Measurements from ENCODE around the gene LRCOL1.

Gene LRCOL1

GRCh38 chr12:132563911-132564310, 46.5 kb downstream of the LRCOL1 start:
- no peak for DNase-seq (ENCODE audit: low spot score in 2 of 2)
- no peaks in the 10 kb centered on the region for H3K9me3 Mint-ChIP-seq
- H3K27ac Mint-ChIP-seq: no peak overlapping the region
- peaks cover 7% of the 10 kb centered on the region for H3K36me3 Mint-ChIP-seq
- H3K4me1 Mint-ChIP-seq: peaks cover 17% of the 10 kb centered on the region
- H3K4me3 Mint-ChIP-seq: no peak overlapping the region
- no peak for ATAC-seq

GRCh38 chr12:132562489-132563021, 47.8 kb downstream of the LRCOL1 start:
- Mint-ChIP-seq H3K9me3 (no peaks in the 10 kb centered on the region), H3K36me3 (peaks cover 7% of the 10 kb centered on the region), H3K4me1 (peaks cover 26% of the 10 kb centered on the region), H3K27ac (no peak overlapping the region), H3K4me3 (no peak overlapping the region)
- DNase-seq (ENCODE audit: low spot score in 2 of 2): no peak
- ATAC-seq: no peak

GRCh38 chr12:132561427-132562156, 48.8 kb downstream of the LRCOL1 start:
- no peak for ATAC-seq
- H3K4me1 Mint-ChIP-seq: peaks cover 26% of the 10 kb centered on the region

GRCh38 chr12:132560614-132561426, 49.6 kb downstream of the LRCOL1 start:
- DNase-seq (ENCODE audit: low spot score in 2 of 2): peak; percentile 61 to 85
- peaks cover 25% of the 10 kb centered on the region for H3K4me1 Mint-ChIP-seq
- ATAC-seq: peak; percentile 60
- no peaks in the 10 kb centered on the region for H3K9me3 Mint-ChIP-seq
- H3K4me3 Mint-ChIP-seq: peak overlapping the region; percentile 66
- H3K36me3 Mint-ChIP-seq: no peaks in the 10 kb centered on the region
- no peak overlapping the region for H3K27ac Mint-ChIP-seq

More at GRCh38 chr12:132561427-132562156, 48.8 kb downstream of the LRCOL1 start:
- Mint-ChIP-seq H3K9me3 (no peaks in the 10 kb centered on the region), H3K4me3 (peak overlapping the region; percentile 66), H3K27ac (no peak overlapping the region), H3K36me3 (peaks cover 7% of the 10 kb centered on the region)
- DNase-seq (ENCODE audit: low spot score in 2 of 2): no peak

GRCh38 chr12:132560364-132560613, 50.1 kb downstream of the LRCOL1 start:
- H3K4me1 Mint-ChIP-seq: peaks cover 20% of the 10 kb centered on the region
- DNase-seq (ENCODE audit: low spot score in 2 of 2) (no peak), ATAC-seq (peak; percentile 54)
- peak overlapping the region; percentile 66 for H3K4me3 Mint-ChIP-seq
- no peak overlapping the region for H3K27ac Mint-ChIP-seq
- no peaks in the 10 kb centered on the region for H3K9me3 Mint-ChIP-seq
- no peaks in the 10 kb centered on the region for H3K36me3 Mint-ChIP-seq

GRCh38 chr12:132559652-132560363, 50.6 kb downstream of the LRCOL1 start:
- H3K27ac Mint-ChIP-seq: no peak overlapping the region

GRCh38 chr12:132558861-132559623, 51.3 kb downstream of the LRCOL1 start:
- DNase-seq (ENCODE audit: low spot score in 2 of 2): peak in 1 of 2 donors; percentile 51
- peak overlapping the region; percentile 66 for H3K4me3 Mint-ChIP-seq
- peaks cover 10% of the 10 kb centered on the region for H3K36me3 Mint-ChIP-seq
- no peak for ATAC-seq
- no peak overlapping the region for H3K27ac Mint-ChIP-seq
- no peaks in the 10 kb centered on the region for H3K9me3 Mint-ChIP-seq
- peaks cover 15% of the 10 kb centered on the region for H3K4me1 Mint-ChIP-seq

More at GRCh38 chr12:132559652-132560363, 50.6 kb downstream of the LRCOL1 start:
- H3K9me3 Mint-ChIP-seq: no peaks in the 10 kb centered on the region
- peaks cover 2% of the 10 kb centered on the region for H3K36me3 Mint-ChIP-seq
- H3K4me1 Mint-ChIP-seq: peaks cover 15% of the 10 kb centered on the region
- ATAC-seq (peak; percentile 66), DNase-seq (ENCODE audit: low spot score in 2 of 2) (peak; percentile 13 to 69)
- H3K4me3 Mint-ChIP-seq: peak overlapping the region; percentile 66

- H3K4me1 Mint-ChIP-seq: peaks cover 15% of the 10 kb centered on the region
- no peak overlapping the region for H3K27ac Mint-ChIP-seq
- peaks cover 12% of the 10 kb centered on the region for H3K36me3 Mint-ChIP-seq
- peak overlapping the region; percentile 66 for H3K4me3 Mint-ChIP-seq
- H3K9me3 Mint-ChIP-seq: no peaks in the 10 kb centered on the region
- DNase-seq (ENCODE audit: low spot score in 2 of 2) (no peak), ATAC-seq (no peak)
Measured at GRCh38 chr12:132558042-132558856, 52.1 kb downstream of the LRCOL1 start.

- peaks cover 12% of the 10 kb centered on the region for H3K36me3 Mint-ChIP-seq
- no peaks in the 10 kb centered on the region for H3K9me3 Mint-ChIP-seq
- peaks cover 15% of the 10 kb centered on the region for H3K4me1 Mint-ChIP-seq
- H3K27ac Mint-ChIP-seq: peak overlapping the region; percentile 32
- no peak for ATAC-seq
- H3K4me3 Mint-ChIP-seq: no peak overlapping the region
- no peak for DNase-seq (ENCODE audit: low spot score in 2 of 2)
Measured at GRCh38 chr12:132557291-132558015, 52.9 kb downstream of the LRCOL1 start.

GRCh38 chr12:132556801-132557200, 53.6 kb downstream of the LRCOL1 start:
- H3K4me3 Mint-ChIP-seq: no peak overlapping the region
- peaks cover 15% of the 10 kb centered on the region for H3K4me1 Mint-ChIP-seq
- H3K9me3 Mint-ChIP-seq: no peaks in the 10 kb centered on the region
- no peak for ATAC-seq
- peak overlapping the region; percentile 32 for H3K27ac Mint-ChIP-seq
- no peak for DNase-seq (ENCODE audit: low spot score in 2 of 2)
- H3K36me3 Mint-ChIP-seq: peaks cover 12% of the 10 kb centered on the region

- H3K9me3 Mint-ChIP-seq: no peaks in the 10 kb centered on the region
- no peak for DNase-seq (ENCODE audit: low spot score in 2 of 2)
- no peak overlapping the region for H3K4me3 Mint-ChIP-seq
- no peak for ATAC-seq
- H3K36me3 Mint-ChIP-seq: peaks cover 12% of the 10 kb centered on the region
- peaks cover 15% of the 10 kb centered on the region for H3K4me1 Mint-ChIP-seq
- no peak overlapping the region for H3K27ac Mint-ChIP-seq
Measured at GRCh38 chr12:132556216-132556615, 54.2 kb downstream of the LRCOL1 start.

GRCh38 chr12:132555686-132556085, 54.7 kb downstream of the LRCOL1 start:
- DNase-seq (ENCODE audit: low spot score in 2 of 2) (no peak), ATAC-seq (no peak)
- Mint-ChIP-seq H3K9me3 (no peaks in the 10 kb centered on the region), H3K36me3 (peaks cover 12% of the 10 kb centered on the region), H3K4me1 (peaks cover 15% of the 10 kb centered on the region), H3K27ac (no peak overlapping the region), H3K4me3 (no peak overlapping the region)

- H3K4me3 Mint-ChIP-seq: no peak overlapping the region
- H3K4me1 Mint-ChIP-seq: peaks cover 15% of the 10 kb centered on the region
- H3K36me3 Mint-ChIP-seq: peaks cover 12% of the 10 kb centered on the region
- H3K9me3 Mint-ChIP-seq: no peaks in the 10 kb centered on the region
- no peak for DNase-seq (ENCODE audit: low spot score in 2 of 2)
- H3K27ac Mint-ChIP-seq: no peak overlapping the region
- no peak for ATAC-seq
Measured at GRCh38 chr12:132554845-132555630, 55.3 kb downstream of the LRCOL1 start.

All from stimulated activated effector memory CD8-positive, alpha-beta T cell treated with anti-CD3 and anti-CD28 coated beads, Interleukin-12 subunit alpha, Interleukin-12 subunit beta, amount 100 ng/mL, for 72 hours (primary cell).